NB4 (cell line): ENCODE data around the gene DIDO1.

Experiments
- DNase-seq: peaks from one replicate; pipeline ENCODE4 v3.0.0; 2010; ENCODE audit warnings: low read depth
- H3K4me3 ChIP-seq: one replicate; pipeline ENCODE4 v1.5.1; 2011; ENCODE audit warnings: mild to moderate bottlenecking, low read depth, low read length, moderate library complexity
- MYC ChIP-seq: IDR thresholded peaks from 2 replicates; pipeline ENCODE4 v1.6.1; 2011; ENCODE audit warnings: low read depth, low read length
- POLR2A ChIP-seq: IDR thresholded peaks from 2 replicates; pipeline ENCODE4 v1.6.1; 2011; ENCODE audit warnings: mild to moderate bottlenecking; ENCODE audit not compliant: insufficient read length; ENCODE audit errors: extremely low read depth
- TF ChIP-seq, protein P1 (sequence below): IDR thresholded peaks from 2 replicates; pipeline ENCODE4 v1.6.1; 2011; ENCODE audit warnings: low read depth, low read length
- TF ChIP-seq, protein P2 (sequence below): IDR thresholded peaks from one replicate; pipeline ENCODE4 v1.5.1; 2012; ENCODE audit warnings: low read depth, low read length

Gene DIDO1

DNA sequence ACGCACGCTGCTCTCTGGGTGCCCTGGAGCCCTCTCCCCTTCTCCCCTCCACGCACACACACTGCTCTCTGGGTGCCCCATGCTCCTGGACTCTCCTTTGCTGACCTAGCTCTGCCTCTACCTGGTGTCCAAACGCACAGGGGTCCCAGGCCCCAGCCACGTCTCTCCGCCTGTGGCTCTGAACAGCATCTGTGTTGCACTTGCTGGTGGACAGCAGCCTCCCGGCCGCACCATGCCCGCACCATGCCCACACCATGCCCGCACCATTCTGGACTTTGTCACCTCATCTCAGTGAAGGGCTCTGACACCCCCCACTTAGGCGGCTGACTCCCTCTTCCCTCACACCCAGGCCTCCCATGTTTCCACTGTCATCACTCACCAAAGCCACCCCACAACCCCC, 86.5 kb downstream of the DIDO1 start:
- TF ChIP-seq, protein P1, sequence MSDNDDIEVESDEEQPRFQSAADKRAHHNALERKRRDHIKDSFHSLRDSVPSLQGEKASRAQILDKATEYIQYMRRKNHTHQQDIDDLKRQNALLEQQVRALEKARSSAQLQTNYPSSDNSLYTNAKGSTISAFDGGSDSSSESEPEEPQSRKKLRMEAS, result no peak
- TF ChIP-seq, protein P2, sequence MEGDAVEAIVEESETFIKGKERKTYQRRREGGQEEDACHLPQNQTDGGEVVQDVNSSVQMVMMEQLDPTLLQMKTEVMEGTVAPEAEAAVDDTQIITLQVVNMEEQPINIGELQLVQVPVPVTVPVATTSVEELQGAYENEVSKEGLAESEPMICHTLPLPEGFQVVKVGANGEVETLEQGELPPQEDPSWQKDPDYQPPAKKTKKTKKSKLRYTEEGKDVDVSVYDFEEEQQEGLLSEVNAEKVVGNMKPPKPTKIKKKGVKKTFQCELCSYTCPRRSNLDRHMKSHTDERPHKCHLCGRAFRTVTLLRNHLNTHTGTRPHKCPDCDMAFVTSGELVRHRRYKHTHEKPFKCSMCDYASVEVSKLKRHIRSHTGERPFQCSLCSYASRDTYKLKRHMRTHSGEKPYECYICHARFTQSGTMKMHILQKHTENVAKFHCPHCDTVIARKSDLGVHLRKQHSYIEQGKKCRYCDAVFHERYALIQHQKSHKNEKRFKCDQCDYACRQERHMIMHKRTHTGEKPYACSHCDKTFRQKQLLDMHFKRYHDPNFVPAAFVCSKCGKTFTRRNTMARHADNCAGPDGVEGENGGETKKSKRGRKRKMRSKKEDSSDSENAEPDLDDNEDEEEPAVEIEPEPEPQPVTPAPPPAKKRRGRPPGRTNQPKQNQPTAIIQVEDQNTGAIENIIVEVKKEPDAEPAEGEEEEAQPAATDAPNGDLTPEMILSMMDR, result no peak
- TF ChIP-seq MYC (no peak), POLR2A (no peak)
- H3K4me3 ChIP-seq, result no peak overlapping the region
- DNase-seq, result no peak

DNA sequence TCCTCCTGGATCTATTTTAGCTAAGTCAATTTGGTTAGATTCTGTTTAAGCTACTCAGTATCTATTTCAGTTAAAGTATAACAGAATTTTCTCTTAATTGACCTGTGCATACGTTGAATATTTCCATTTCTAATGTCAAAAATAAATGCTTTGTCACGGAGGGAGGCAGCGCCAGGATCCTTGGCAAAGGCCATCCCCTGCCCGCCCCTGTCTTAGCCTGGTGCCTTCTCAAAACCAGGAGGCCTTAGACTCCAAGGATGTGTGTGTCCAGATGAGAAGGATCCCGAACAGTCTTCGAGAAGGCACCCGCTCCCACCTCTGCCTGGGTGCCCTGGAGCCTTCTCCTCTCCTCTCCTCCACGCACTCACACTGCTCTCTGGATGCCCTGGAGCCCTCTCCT, 87.0 kb downstream of the DIDO1 start:
- DNase-seq, result no peak
- no peak overlapping the region for H3K4me3 ChIP-seq
- no peak for TF ChIP-seq POLR2A
- no peak for TF ChIP-seq MYC

DNA sequence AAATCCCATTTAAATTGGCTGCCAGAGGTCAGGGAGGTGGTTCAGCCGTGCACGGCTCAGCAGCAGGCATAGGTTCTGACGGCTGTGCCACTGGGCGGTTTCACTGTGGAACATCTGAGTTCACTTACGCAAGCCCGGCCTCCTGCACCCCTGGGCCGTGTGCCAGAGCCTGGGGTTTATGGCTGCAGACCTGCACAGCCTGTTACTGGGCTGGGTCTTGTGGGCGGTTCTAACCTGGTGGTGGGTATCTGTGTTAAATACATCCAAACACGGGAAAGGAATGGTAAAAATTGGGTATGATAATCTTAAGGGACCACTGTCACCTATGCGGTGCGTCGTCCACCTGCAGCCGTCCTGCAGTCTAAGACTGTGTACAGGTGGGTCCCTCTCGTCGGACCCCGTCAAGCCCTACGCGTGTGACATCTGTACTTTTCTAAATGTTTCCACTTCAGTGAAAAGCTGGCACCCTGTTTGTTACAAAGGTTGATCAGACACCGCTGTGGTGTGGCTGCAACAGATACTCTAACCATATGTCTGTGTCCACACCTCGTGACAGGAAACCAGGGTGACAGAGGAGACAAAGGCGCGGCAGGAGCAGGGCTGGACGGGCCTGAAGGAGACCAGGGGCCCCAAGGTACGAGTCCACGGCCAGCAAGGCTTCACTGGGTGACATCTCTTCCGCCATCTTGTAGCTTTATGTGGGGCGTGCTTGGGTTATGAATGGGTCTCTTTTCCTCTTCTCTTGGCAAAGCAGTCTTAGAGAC, 88.0 kb downstream of the DIDO1 start:
- TF ChIP-seq, protein P1, result no peak
- H3K4me3 ChIP-seq, result no peak overlapping the region
- peak; percentile 78 for DNase-seq

DNA sequence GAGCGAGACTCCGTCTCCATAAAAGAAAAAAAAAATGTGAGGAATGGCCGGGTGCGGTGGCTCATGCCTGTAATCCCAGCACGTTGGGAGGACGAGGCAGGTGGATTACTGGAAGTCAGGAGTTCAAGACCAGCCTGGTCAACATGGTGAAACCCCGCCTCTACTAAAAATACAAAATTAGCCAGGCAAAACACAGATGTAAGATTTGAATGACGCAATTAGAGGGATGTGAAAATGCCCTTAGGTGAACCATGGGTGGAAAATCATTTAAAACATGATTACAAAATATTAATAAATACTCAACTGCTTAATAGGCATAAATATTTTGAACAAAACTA, 88.5 kb downstream of the DIDO1 start:
- H3K4me3 ChIP-seq, result no peak overlapping the region

DNA sequence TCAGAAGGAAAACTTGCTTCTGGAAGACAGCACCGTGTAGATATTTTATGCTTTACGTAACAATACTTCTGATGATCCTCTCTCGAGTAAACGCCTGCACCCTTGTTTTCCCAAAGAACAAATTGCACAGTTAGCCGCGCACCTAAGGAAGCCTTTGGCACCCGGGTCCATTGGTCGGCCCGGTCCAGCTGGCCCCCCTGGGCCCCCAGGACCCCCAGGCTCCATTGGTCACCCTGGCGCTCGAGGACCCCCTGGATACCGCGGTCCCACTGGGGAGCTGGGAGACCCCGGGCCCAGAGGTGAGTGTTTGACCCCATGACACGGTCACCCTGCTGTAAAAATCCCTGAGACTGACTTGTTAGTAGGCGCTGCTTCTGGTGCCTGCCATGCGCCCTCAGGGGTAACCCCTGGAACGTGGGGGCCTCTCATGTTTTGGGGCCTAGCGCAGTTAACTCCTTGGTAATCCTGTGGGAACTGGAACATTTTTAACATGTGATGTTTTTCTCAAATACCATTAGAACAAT, 89.3 kb downstream of the DIDO1 start:
- TF ChIP-seq POLR2A (no peak), MYC (no peak)
- TF ChIP-seq, protein P1, result no peak
- TF ChIP-seq, protein P2, result no peak
- DNase-seq, result no peak
- H3K4me3 ChIP-seq, result no peak overlapping the region

More for the DNA sequence above, 88.5 kb downstream of the DIDO1 start:
- DNase-seq, result no peak
- TF ChIP-seq POLR2A (no peak), MYC (no peak)
- TF ChIP-seq, protein P2, result no peak
- TF ChIP-seq, protein P1, result no peak

DNA sequence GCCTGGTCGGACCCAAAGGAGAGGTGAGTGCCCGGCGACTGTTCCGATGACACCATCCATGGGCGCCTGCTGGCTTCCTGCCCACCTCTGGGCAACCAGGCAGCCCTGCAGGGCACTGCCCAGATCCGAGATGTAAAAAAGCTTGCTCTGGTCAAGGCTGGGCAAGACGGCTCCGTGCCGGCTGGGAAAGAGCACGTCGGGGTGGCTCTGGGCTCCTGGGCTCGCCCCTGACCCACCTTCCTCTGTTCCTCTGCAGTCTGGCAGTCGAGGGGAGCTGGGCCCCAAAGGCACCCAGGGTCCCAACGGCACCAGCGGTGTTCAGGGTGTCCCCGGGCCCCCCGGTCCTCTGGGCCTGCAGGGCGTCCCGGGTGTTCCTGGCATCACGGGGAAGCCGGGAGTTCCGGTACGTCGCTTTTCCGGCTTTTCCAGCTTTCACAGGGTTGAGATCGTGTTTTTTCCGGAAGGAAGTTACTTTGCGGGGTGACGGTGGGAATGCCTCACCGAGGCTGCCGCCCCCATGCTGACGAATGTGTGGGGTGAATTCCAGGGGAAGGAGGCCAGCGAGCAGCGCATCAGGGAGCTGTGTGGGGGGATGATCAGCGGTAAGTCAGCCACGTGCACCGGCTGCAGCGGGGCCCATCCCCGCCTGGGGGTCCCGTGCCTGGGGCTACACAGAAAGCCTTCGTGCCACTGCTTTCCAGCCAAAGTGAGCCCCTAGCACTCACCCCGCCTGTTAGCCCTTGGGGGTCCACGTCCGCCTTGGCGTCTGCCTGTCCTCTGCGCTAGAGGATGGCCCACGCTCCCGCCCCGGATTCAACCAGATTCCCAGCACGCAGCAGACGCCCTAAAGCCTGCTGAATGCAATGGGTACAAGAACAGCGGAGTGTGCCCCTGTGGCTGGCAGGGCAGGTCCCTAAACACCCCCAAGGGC, 90.1 kb downstream of the DIDO1 start:
- DNase-seq, result no peak
- no peak for TF ChIP-seq POLR2A
- TF ChIP-seq MYC, result no peak
- TF ChIP-seq, protein P2, result no peak
- TF ChIP-seq, protein P1, result no peak

More for the DNA sequence above, 90.1 kb downstream of the DIDO1 start:
- H3K4me3 ChIP-seq, result no peak overlapping the region
